Measurements from ENCODE around the gene SPPL2B.

DNA sequence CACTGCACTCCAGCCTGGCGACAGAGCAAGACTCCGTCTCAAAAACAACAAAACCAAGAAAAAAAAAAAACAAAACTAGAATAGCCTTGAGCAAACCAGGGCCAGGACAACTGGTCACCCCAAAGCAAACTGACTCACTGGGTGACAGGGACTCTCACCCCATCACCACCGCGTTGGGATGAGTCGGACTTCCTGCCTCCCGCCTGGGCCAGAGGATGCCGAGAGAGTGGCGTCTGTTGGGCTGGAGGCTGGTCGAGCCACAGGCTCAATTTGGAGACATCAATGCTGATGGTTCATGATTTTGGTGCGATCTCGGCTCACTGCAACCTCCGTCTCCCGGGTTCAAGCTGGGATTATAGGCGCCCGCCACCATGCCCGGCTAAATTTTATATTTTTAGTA, 43.2 kb downstream of the SPPL2B start:
- TF ChIP-seq POLR2A (IDR thresholded peaks at IDR 0.05): no peak
- TF ChIP-seq, protein P1, sequence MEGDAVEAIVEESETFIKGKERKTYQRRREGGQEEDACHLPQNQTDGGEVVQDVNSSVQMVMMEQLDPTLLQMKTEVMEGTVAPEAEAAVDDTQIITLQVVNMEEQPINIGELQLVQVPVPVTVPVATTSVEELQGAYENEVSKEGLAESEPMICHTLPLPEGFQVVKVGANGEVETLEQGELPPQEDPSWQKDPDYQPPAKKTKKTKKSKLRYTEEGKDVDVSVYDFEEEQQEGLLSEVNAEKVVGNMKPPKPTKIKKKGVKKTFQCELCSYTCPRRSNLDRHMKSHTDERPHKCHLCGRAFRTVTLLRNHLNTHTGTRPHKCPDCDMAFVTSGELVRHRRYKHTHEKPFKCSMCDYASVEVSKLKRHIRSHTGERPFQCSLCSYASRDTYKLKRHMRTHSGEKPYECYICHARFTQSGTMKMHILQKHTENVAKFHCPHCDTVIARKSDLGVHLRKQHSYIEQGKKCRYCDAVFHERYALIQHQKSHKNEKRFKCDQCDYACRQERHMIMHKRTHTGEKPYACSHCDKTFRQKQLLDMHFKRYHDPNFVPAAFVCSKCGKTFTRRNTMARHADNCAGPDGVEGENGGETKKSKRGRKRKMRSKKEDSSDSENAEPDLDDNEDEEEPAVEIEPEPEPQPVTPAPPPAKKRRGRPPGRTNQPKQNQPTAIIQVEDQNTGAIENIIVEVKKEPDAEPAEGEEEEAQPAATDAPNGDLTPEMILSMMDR (IDR thresholded peaks at IDR 0.05): no peak

Measured in Peyer's patch (tissue), 4 donors.